Myocyte (in vitro differentiated cells): ENCODE data around the gene CHST1. TPM values are rescaled to one million over a fixed set of nuclear protein-coding genes. Genes with fewer than 3 reads are reported as not detected.
A peak's percentile ranks its signal among the peaks of the same experiment; 100 is the strongest.

Source experiments
- DNase-seq: peaks from one replicate; pipeline ENCODE4 v3.0.0-alpha.2; 2012; ENCODE audit warnings: low read depth
- total RNA-seq: library from RNA; depleted of rRNA; stranded (reverse); fragments of >200 nt; gene quantifications from 2 replicates; pipeline ENCODE4 v1.2.3, GENCODE V29; 2014

Gene CHST1
- total RNA-seq, 1 donor from 2014 or later, result 0.05 TPM

- no peak for DNase-seq
Observed at GRCh38 chr11:45675646-45676045, 10.2 kb upstream of the CHST1 start.

- DNase-seq, result no peak
Observed at GRCh38 chr11:45674481-45675190, 9.2 kb upstream of the CHST1 start.

GRCh38 chr11:45673441-45673840 is 8.0 kb upstream of the CHST1 start:
- no peak for DNase-seq

- no peak for DNase-seq
Observed at GRCh38 chr11:45672593-45672992, 7.2 kb upstream of the CHST1 start.

- no peak for DNase-seq
Observed at GRCh38 chr11:45671246-45672171, 6.1 kb upstream of the CHST1 start.

GRCh38 chr11:45670386-45671135 is 5.1 kb upstream of the CHST1 start:
- no peak for DNase-seq

GRCh38 chr11:45669956-45670355 is 4.5 kb upstream of the CHST1 start:
- DNase-seq, result no peak

- no peak for DNase-seq
Observed at GRCh38 chr11:45669146-45669545, 3.7 kb upstream of the CHST1 start.

- no peak for DNase-seq
Observed at GRCh38 chr11:45667929-45668680, 2.7 kb upstream of the CHST1 start.

GRCh38 chr11:45666648-45667642 is 1.5 kb upstream of the CHST1 start:
- DNase-seq, result no peak

GRCh38 chr11:45665933-45666647 is 668 bp upstream of the CHST1 start:
- no peak for DNase-seq

- DNase-seq, result no peak
Observed at GRCh38 chr11:45664376-45665205, 831 bp downstream of the CHST1 start.

- DNase-seq, result no peak
Observed at GRCh38 chr11:45663486-45664375, 1.7 kb downstream of the CHST1 start.

GRCh38 chr11:45662665-45663485 is 2.5 kb downstream of the CHST1 start:
- peak; percentile 61 for DNase-seq

GRCh38 chr11:45662096-45662664 is 3.2 kb downstream of the CHST1 start:
- no peak for DNase-seq
